K562 (cell line): ENCODE data around the gene WEE1. TPM values are rescaled to one million over a fixed set of nuclear protein-coding genes. Genes with fewer than 3 reads are reported as not detected.

Experiments
- BDP1 ChIP-seq: IDR thresholded peaks from 3 replicates; pipeline ENCODE4 v1.6.1; 2011; ENCODE audit not compliant: insufficient read length, insufficient read depth
- BHLHE40 ChIP-seq: IDR thresholded peaks from 2 replicates; pipeline ENCODE4 v1.6.1; 2011; ENCODE audit warnings: low read length, improper control_type of control experiment
- CTCFL ChIP-seq: IDR thresholded peaks from 2 replicates; pipeline ENCODE4 v1.6.1; 2011; ENCODE audit warnings: borderline replicate concordance, low read depth, mild to moderate bottlenecking, moderate library complexity, low read length; ENCODE audit not compliant: insufficient read depth, poor library complexity, severe bottlenecking
- CXXC5 ChIP-seq: fragments of 250-450 bp; sonication (Bioruptor Pico); IDR thresholded peaks from 2 replicates; pipeline ENCODE4 v1.8.0; 2022; ENCODE audit warnings: inconsistent platforms, mild to moderate bottlenecking, moderate library complexity
- KDM1A ChIP-seq, 2 experiments: fragments of 450-650 bp; IDR thresholded peaks; 2 replicates each; pipeline ENCODE4 v1.6.1; 2016; ENCODE audit warnings: mild to moderate bottlenecking in 2 of 2
- MTA3 ChIP-seq: fragments of 450-650 bp; formaldehyde crosslinking; IDR thresholded peaks from 2 replicates; pipeline ENCODE4 v1.6.1; 2017; ENCODE audit warnings: mild to moderate bottlenecking, borderline replicate concordance
- ZBTB11 ChIP-seq, 3 experiments: fragments of 200-800 bp in 1 of 3; fragments of 250-450 bp in 1 of 3; fragments of 450-650 bp in 1 of 3; sonication (Bioruptor Pico) in 1 of 3; sonication (Bioruptor generic) in 1 of 3; formaldehyde crosslinking in 1 of 3; IDR thresholded peaks; 2 replicates each; pipeline versions ENCODE4 v1.6.1 to v1.8.0; 2016 to 2022; ENCODE audit warnings: mild to moderate bottlenecking in 2 of 3, missing genetic modification characterization in 2 of 3, missing compliant biosample characterization in 1 of 3, moderate library complexity in 1 of 3
- ZNF143 ChIP-seq: sonication (generic); formaldehyde crosslinking; IDR thresholded peaks from 2 replicates; pipeline ENCODE4 v1.9.0; 2022; ENCODE audit warnings: mild to moderate bottlenecking, missing genetic modification reagents
- ZNF384 ChIP-seq: IDR thresholded peaks from 2 replicates; pipeline ENCODE4 v1.6.1; 2012; ENCODE audit warnings: low read depth, low read length, improper control_type of control experiment
- polyA plus RNA-seq, 8 experiments: library from polyadenylated mRNA; depleted of rRNA in 4 of 8; stranded (reverse) in 5 of 8; unstranded in 3 of 8; fragments of >200 nt; fragmentation: Nextera tagmentation in 2 of 8; fragmentation: Illumina TruSeq in 1 of 8; extraction: Ambion mirVana in 2 of 8; extraction: Trizol in 1 of 8; gene quantifications; 2 replicates each; pipeline versions ENCODE4 v1.2.1 to v1.2.3, GENCODE V29; 2011 to 2014; ENCODE audit warnings: inconsistent platforms in 1 of 8, missing spikeins in 1 of 8
- total RNA-seq, 7 experiments: library from RNA; depleted of rRNA in 6 of 7; stranded (reverse); fragments of >200 nt in 6 of 7; fragmentation: Illumina TruSeq in 2 of 7; extraction: Trizol in 2 of 7; gene quantifications; 2 replicates each; pipeline versions ENCODE4 v1.2.1 to v1.2.3, GENCODE V29; 2011 to 2021; ENCODE audit warnings: low replicate concordance in 1 of 7
- TF ChIP-seq, protein P1 (sequence below): fragments of 450-650 bp; IDR thresholded peaks from 2 replicates; pipeline ENCODE4 v1.6.1; 2014; ENCODE audit warnings: low read depth, mild to moderate bottlenecking, moderate library complexity, borderline replicate concordance
- TF ChIP-seq, protein P2 (sequence below): fragments of 250-450 bp; sonication (Bioruptor Pico); IDR thresholded peaks from 2 replicates; pipeline ENCODE4 v1.5.0; 2020; ENCODE audit warnings: mild to moderate bottlenecking
- TF ChIP-seq, protein P3 (sequence below): fragments of 450-650 bp; IDR thresholded peaks from 2 replicates; pipeline ENCODE4 v1.6.1; 2017; ENCODE audit warnings: antibody characterized with exemption, mild to moderate bottlenecking

The WEE1 gene
- total and polyA plus RNA-seq, 9 of the 15 experiments (the other 6 are each of a cell fraction or from before 2014, with no cell fraction given) = 21.9 to 99.0 (median 67.4) TPM

DNA sequence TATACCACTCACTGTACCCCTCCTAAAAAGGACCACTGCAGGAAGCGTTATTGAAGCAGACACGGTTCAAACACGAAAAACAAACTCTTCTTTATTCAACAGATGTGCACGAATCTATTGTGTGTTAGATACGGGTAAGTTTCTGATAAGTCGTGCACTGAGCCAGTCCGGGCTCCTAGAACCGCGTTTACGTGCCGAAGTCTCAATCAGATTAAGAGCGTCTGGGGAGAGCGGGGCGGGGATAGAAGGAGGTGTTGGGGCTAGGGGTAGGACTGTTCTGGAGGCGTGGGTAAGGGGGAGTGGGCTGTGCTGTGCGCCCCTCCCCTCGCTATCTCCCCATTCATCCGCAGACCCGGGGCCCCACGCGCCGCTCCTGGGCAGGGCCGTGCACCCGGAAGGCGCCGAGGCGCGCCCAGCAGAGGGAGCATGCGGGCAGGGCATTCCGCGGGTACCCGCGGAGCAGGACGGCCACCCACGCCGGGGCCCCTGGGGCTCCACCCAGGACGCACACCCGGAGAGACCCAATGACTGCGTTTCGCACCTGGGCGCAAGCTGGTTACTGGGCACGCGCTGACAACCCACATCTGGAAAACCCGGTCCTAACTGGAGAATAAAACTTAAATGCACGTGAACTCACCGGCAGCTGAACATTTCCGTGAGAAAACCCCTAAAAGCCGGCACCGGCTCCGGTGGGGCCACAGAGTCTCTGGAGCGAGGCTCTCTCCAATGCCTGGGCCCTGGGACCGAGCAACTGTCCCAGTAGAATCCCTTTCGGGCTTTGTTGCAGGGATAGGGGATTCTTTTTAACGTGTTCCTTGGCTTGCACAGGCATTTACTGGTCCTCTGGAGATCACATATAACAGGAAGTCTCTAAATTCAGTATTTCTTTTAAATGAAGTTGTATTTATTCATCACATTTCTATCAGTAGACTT is 40.6 kb downstream of the WEE1 start (continued):
- TF ChIP-seq, protein P1, sequence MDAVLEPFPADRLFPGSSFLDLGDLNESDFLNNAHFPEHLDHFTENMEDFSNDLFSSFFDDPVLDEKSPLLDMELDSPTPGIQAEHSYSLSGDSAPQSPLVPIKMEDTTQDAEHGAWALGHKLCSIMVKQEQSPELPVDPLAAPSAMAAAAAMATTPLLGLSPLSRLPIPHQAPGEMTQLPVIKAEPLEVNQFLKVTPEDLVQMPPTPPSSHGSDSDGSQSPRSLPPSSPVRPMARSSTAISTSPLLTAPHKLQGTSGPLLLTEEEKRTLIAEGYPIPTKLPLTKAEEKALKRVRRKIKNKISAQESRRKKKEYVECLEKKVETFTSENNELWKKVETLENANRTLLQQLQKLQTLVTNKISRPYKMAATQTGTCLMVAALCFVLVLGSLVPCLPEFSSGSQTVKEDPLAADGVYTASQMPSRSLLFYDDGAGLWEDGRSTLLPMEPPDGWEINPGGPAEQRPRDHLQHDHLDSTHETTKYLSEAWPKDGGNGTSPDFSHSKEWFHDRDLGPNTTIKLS = peak; percentile 14; the same call in 1 of the 2 replicates
- TF ChIP-seq MTA3 (peak; percentile 91), KDM1A (IDR thresholded peaks at IDR 0.05) (no peak), BHLHE40 (peak; percentile 43; the same call in 1 of the 2 replicates), ZBTB11 (CRISPR knock-in tag; IDR thresholded peaks at IDR 0.05) (0 out of 6 replicates have a peak, but pooled peaks of 1 of the 3 experiments have one; percentile 6), ZNF143 (CRISPR knock-in tag) (no peak; the same call in 1 of the 2 replicates), CTCFL (peak; percentile 80), ZNF384 (peak; percentile 27; the same call in 1 of the 2 replicates), CXXC5 (CRISPR knock-in tag) (peak; percentile 93), BDP1 (no peak)
- TF ChIP-seq, protein P2, sequence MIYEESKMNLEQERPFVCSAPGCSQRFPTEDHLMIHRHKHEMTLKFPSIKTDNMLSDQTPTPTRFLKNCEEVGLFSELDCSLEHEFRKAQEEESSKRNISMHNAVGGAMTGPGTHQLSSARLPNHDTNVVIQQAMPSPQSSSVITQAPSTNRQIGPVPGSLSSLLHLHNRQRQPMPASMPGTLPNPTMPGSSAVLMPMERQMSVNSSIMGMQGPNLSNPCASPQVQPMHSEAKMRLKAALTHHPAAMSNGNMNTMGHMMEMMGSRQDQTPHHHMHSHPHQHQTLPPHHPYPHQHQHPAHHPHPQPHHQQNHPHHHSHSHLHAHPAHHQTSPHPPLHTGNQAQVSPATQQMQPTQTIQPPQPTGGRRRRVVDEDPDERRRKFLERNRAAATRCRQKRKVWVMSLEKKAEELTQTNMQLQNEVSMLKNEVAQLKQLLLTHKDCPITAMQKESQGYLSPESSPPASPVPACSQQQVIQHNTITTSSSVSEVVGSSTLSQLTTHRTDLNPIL (CRISPR knock-in tag) = no peak
- TF ChIP-seq, protein P3, sequence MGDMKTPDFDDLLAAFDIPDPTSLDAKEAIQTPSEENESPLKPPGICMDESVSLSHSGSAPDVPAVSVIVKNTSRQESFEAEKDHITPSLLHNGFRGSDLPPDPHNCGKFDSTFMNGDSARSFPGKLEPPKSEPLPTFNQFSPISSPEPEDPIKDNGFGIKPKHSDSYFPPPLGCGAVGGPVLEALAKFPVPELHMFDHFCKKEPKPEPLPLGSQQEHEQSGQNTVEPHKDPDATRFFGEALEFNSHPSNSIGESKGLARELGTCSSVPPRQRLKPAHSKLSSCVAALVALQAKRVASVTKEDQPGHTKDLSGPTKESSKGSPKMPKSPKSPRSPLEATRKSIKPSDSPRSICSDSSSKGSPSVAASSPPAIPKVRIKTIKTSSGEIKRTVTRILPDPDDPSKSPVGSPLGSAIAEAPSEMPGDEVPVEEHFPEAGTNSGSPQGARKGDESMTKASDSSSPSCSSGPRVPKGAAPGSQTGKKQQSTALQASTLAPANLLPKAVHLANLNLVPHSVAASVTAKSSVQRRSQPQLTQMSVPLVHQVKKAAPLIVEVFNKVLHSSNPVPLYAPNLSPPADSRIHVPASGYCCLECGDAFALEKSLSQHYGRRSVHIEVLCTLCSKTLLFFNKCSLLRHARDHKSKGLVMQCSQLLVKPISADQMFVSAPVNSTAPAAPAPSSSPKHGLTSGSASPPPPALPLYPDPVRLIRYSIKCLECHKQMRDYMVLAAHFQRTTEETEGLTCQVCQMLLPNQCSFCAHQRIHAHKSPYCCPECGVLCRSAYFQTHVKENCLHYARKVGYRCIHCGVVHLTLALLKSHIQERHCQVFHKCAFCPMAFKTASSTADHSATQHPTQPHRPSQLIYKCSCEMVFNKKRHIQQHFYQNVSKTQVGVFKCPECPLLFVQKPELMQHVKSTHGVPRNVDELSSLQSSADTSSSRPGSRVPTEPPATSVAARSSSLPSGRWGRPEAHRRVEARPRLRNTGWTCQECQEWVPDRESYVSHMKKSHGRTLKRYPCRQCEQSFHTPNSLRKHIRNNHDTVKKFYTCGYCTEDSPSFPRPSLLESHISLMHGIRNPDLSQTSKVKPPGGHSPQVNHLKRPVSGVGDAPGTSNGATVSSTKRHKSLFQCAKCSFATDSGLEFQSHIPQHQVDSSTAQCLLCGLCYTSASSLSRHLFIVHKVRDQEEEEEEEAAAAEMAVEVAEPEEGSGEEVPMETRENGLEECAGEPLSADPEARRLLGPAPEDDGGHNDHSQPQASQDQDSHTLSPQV = peak; percentile 54
